CD4-positive, alpha-beta T cell treated with Interleukin-6 at 100 ng/mL for 8 hours (primary cell): Measurements from ENCODE around the gene SEPTIN12.
"Not testable (repeated sequence)": the region's sequence is repeated elsewhere in the genome, so short reads cannot be mapped to it uniquely, and the experiment has no call there.

Experiments
- DNase-seq: peaks from one replicate; pipeline ENCODE4 v3.0.0-alpha.2; 2020; ENCODE audit warnings: mixed read lengths, low spot score

The SEPTIN12 gene

GRCh38 chr16:4802659-4803287 lies 14.6 kb upstream of the SEPTIN12 start:
- DNase-seq = peak; percentile 85

DNA sequence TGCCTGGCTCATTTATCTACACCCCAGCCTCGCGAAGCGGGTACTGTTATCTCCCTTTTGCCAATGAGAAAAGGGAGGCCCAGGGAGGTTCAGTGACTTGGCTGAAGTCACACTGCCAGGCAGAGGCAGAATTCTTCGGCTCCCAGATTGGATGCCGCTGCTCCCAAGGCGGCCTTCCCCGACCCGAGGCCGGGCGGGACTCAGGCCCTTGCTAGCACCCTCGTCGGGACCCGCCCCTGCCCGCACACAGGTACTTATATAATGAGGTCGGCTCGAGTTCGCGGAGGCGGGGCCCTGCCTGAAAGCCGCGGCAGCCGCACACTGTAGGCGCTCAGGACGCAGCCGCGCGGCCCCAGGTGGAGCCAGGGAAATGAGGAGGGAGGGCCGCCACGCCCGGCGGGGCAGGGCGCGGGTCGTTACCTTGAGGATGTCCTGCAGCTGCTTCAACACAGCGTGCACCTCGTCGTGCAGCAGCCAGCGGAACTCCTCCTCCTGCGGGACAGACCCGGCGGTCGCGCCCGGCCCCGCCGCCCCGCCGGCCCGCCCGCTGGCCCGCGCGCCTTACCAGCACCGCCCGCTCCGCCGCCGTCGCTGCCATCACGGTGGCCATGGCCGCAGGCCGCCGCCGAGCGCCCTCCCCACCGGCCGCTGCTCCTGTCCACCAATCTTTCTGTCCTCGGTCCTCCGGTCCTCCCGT lies 14.0 kb upstream of the SEPTIN12 start, which contains the start of gene ROGDI:
Gene ROGDI, minus strand, starts transcription at position 672 of the 697 bp plus-strand sequence. Its CDS starts 62 bp downstream, at position 610.
- peak; percentile 88 for DNase-seq

GRCh38 chr16:4801051-4801961 lies 13.2 kb upstream of the SEPTIN12 start:
- DNase-seq = no peak

DNA sequence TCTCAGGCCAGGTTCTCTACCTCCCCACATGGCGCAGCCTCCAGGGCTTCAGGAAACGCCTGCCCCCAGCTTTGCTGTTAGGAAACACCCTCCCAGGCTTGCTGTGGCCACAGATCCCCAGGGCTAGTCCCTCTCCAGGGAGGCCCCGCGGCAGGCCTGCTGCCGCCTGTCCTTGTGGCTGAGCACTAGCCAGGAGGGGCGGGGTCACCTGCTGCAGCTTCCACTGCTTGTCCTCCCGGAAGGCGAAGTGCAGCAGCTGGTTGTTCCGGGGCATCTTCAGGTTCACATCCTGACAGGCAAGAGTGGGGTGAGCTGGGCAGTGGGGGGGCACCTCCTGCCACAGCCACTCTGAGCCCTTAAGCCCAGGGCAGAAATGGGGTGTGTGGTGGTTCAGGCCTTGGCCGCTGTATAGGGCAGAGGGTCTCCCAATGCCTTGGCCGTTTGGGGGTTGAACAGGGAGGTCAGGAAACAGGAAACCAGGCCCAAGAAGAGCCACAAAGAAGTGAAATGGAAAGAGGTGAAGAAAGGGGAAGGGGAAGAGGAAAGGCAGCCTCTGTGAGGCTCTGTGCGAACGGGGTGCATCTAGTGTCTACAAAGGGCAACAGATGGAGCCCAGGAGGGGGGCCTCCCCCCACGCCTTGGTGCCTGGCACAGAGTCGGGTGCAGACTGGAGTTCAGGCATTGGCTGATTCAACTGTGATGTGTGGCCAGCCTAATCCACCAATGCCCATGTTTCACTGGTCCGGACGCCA lies 12.3 kb upstream of the SEPTIN12 start:
- DNase-seq = no peak

- no peak for DNase-seq
Observed at GRCh38 chr16:4799171-4799855, 11.2 kb upstream of the SEPTIN12 start.

DNA sequence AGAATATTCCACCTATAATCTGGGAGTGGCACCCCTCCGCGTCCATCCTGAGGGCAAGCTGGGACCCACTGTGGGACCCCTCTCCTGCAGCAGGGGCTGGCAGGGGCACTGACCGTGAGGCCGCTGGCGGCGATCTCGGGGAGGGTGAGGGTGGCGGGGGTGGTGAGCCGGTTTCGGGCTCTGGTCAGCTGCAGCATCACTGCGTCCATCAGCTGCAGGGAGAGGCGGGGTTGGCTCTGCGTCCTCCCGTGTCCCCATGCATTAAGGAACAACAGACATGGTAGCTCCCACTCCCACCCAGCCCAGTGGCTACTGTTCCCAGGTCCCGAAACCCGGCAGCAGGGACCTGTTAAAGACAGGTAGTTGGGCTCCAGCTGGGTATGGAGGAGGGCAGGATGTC lies 10.3 kb upstream of the SEPTIN12 start:
- DNase-seq = no peak

GRCh38 chr16:4797805-4798252 lies 9.7 kb upstream of the SEPTIN12 start:
- no peak for DNase-seq

- DNase-seq = no peak
Observed at GRCh38 chr16:4796982-4797804, 9.0 kb upstream of the SEPTIN12 start.

DNA sequence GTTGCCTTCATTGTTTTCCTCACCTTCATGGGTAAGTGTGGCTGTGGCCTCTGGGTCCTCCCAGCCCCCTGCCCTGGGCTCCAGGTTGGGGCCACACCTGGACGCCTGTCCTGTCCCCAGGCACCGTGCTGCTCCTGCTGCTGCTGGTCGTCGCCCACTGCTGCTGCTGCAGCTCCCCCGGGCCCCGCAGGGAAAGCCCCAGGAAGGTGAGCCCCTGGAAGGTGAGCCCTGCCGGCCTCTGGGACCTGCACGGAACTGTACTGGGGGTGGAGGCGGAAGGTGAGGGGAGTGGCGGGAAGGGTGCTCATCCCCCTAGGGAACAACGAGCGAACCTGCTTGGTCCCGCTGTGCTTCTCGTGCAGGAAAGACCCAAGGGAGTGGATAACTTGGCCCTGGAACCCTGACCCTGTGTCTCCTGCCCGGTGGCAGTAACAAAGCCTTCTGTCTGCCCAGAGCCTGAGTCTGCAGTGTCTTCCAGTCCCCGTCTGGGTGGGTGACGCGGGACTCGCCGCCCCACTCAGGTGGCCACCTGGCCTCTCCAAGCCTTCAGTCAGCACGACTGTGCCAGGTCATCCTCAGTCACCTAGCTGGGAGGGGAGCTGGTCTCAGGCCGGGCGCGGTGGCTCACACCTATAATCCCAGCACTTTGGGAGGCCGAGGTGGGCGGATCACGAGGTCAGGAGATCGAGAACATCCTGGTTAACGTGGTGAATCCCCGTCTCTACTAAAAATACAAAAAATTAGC lies 7.9 kb upstream of the SEPTIN12 start:
- no peak for DNase-seq

GRCh38 chr16:4795181-4795827 lies 7.2 kb upstream of the SEPTIN12 start, which contains the start of gene SMIM22:
Gene SMIM22 (plus strand): TSS chr16:4795369. CDS start chr16:4795735, 366 bp downstream.
- DNase-seq = no peak

DNA sequence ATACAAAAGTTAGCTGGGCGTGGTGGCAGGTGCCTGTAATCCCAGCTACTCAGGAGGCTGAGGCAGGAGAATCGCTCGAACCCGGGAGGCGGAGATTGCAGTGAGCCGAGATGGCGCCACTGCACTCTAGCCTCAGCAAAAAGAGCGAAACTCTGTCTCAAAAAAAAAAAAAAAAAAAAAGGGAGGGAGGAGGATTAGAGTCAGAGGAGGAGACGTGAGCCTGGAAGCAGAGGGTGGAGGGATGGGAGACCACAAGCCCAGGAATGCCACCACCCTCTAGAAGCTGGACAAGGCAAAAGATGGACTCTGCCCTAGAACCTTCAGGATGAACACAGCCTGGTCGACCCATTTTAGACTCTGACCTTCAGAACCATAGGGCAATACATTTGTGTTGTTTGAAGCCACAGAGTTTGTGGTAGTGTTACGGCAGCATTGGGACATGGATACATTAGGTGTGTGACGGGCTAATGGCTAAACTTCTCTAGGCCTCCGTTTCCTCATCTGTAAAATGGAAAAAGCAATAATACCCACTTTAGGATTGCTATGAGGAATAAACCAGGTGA lies 4.9 kb upstream of the SEPTIN12 start:
- no peak for DNase-seq

- no peak for DNase-seq
Observed at GRCh38 chr16:4790871-4791270, 2.7 kb upstream of the SEPTIN12 start.

- DNase-seq = no peak
Observed at GRCh38 chr16:4790261-4790660, 2.1 kb upstream of the SEPTIN12 start.

GRCh38 chr16:4788910-4789309 lies 765 bp upstream of the SEPTIN12 start:
- DNase-seq = no peak

GRCh38 chr16:4788489-4788889 lies 344 bp upstream of the SEPTIN12 start:
- DNase-seq = no peak

DNA sequence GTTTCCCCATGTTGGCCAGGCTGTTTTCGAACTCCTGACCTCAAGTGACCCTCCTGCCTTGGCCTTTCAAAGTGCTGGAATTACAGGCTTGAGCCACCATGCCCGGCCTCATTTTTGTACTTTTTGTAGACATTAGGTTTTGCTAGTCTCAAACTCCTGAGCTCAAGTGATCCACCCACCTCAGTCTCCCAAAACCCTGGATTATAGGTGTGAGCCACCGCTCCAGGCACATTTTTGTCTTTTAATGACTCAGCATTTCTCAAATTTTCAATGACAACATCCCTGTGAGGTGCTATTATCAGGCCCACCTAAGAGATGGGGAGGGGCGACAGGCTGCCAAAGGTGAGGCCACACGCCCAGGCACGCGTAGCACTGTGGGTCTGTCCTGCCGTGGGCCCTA lies 1.1 kb downstream of the SEPTIN12 start:
- DNase-seq = no peak

DNA sequence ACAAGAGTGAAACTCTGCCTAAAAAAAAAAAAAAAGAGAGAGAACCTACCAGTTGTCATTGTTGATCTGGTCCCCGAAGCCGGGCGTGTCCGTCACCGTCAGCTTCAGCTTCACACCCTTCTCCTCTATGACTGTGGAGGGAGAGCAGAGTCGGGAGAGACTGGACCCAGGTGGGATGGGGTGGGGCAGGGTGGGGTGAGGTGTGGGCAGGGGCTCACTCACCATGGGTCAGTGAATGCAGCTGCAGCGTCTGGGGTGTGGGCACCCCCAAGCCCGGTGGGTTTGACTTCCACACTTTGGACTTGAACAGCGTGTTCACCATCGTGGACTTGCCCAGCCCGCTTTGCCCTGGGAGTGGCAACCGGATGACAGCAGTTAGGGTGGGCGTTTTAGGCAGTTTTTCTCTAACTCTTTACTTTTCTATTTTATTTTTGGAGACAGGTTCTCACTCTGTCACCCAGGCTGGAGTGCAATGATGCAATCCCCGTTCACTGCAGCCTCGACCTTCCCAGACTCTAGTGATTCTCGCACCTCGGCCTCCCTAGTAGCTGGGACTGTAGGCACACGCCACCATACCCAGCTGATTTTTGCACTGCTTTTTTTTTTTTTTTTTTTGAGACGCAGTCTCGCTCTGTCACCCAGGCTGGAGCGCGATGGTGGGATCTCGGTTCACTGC lies 2.2 kb downstream of the SEPTIN12 start:
- no peak for DNase-seq

GRCh38 chr16:4784444-4784987 lies 3.6 kb downstream of the SEPTIN12 start:
- not testable (repeated sequence) for DNase-seq
